DND-41 (cell line): ENCODE measurements around the gene ZHX3.

ENCODE experiments used
- EZH2 ChIP-seq: IDR thresholded peaks from 3 replicates; pipeline ENCODE4 v1.6.1; 2012; ENCODE audit warnings: borderline replicate concordance, low read depth, mild to moderate bottlenecking, moderate library complexity, low read length, inconsistent platforms; ENCODE audit not compliant: severe bottlenecking
- TF ChIP-seq, protein P1 (sequence below): IDR thresholded peaks from 2 replicates; pipeline ENCODE4 v1.5.1; 2012; ENCODE audit warnings: borderline replicate concordance, low read length, moderate library complexity, mild to moderate bottlenecking; ENCODE audit not compliant: poor library complexity, severe bottlenecking; ENCODE audit errors: extremely low read depth

DNA sequence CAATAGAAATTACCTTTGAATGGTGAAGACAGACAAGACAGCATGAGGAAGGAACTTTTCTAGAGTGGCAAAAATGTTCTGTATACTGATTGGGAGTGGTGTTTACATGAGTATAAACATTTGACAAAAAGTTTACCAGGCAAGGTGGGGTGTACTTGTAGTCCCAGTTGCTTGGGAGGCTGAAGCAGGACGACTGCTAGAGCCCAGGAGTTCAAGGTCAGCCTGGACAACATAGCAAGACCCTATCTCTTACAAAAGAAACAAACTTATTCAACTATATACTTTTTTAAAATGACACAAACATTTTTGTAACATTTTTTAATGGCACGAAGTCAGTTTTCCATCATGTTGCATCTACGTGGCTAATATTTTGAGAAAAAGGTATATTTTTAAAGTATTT is 40.5 kb downstream of the ZHX3 start:
- TF ChIP-seq, protein P1, sequence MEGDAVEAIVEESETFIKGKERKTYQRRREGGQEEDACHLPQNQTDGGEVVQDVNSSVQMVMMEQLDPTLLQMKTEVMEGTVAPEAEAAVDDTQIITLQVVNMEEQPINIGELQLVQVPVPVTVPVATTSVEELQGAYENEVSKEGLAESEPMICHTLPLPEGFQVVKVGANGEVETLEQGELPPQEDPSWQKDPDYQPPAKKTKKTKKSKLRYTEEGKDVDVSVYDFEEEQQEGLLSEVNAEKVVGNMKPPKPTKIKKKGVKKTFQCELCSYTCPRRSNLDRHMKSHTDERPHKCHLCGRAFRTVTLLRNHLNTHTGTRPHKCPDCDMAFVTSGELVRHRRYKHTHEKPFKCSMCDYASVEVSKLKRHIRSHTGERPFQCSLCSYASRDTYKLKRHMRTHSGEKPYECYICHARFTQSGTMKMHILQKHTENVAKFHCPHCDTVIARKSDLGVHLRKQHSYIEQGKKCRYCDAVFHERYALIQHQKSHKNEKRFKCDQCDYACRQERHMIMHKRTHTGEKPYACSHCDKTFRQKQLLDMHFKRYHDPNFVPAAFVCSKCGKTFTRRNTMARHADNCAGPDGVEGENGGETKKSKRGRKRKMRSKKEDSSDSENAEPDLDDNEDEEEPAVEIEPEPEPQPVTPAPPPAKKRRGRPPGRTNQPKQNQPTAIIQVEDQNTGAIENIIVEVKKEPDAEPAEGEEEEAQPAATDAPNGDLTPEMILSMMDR: no peak
- TF ChIP-seq EZH2: no peak
